HEK293T (cell line): ENCODE results near the gene ADIPOQ.
"Not testable (repeated sequence)": the region's sequence is repeated elsewhere in the genome, so short reads cannot be mapped to it uniquely, and the experiment has no call there.

Experiments
- HDGF ChIP-seq: fragments of 450-650 bp; IDR thresholded peaks from 2 replicates; pipeline ENCODE4 v1.6.1; 2017; ENCODE audit warnings: antibody characterized with exemption, borderline replicate concordance
- L3MBTL2 ChIP-seq: fragments of 450-650 bp; conservative IDR thresholded peaks from 2 replicates; pipeline ENCODE4 v1.6.1; 2016; ENCODE audit warnings: mild to moderate bottlenecking
- SUZ12 ChIP-seq: fragments of 450-650 bp; IDR thresholded peaks from 2 replicates; pipeline ENCODE4 v1.6.1; 2016; ENCODE audit warnings: mild to moderate bottlenecking

DNA sequence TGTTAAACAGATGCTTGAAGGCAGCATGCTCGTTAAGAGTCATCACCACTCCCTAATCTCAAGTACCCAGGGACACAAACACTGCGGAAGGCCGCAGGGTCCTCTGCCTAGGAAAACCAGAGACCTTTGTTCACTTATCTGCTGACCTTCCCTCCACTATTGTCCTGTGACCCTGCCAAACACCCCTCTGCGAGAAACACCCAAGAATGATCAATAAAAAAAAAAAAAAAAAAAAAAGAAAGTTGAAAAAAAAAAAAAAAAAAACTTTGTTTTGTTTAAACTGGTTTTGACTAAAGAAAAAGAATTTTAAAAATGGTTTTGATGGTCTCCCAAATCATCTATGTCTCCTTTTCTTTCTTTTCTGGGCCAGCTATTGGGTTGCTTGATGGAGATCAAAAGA lies 32.3 kb downstream of the ADIPOQ start:
- TF ChIP-seq HDGF, L3MBTL2, SUZ12: not testable (repeated sequence)
